ENCODE measurements around the gene EFHD1.
"Not testable (repeated sequence)": the region's sequence is repeated elsewhere in the genome, so short reads cannot be mapped to it uniquely, and the experiment has no call there.

Gene EFHD1

DNA sequence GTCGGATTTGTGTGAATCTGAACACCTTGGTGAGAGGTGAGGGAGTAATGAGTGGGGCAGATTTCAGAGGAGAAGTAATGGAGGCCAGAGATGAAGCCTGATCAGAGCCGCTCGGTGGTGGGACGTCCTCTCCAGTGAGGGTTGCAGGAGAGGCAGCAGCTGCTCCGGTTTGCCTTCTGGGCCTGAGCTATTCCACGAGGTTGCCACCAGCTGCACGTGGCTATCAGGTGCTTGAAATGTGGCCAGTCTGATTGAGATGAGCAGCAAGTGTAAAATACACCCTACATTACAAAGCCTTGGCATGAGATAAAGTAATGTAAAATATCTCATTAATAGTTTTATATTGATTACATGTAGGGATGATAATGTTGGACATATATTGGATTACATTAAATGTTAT is 10.8 kb upstream of the EFHD1 start:
- no peak for DNase-seq

- no peak for DNase-seq
Observed at GRCh38 chr2:232623768-232624765, 9.3 kb upstream of the EFHD1 start.

DNA sequence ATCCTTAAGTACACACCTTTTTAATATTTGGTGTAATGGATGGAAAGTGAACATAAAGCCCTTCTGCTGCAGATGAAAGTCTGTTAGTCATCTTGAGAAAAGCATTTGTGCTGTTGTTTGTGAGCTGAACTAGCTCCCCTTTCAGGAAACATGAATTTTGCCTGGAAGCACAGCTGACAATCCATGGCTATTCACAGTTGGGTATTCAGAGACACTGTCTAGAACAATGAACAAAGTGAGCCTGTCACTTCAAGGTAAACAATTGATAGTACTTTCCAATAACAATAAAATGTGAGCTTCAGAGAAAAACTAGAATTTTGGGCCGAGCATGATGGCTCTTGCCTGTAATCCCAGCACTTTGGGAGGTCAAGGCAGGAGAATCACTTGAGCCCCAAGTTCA is 6.8 kb upstream of the EFHD1 start:
- DNase-seq = no peak

GRCh38 chr2:232628466-232629128 is 4.8 kb upstream of the EFHD1 start:
- no peak for DNase-seq

DNA sequence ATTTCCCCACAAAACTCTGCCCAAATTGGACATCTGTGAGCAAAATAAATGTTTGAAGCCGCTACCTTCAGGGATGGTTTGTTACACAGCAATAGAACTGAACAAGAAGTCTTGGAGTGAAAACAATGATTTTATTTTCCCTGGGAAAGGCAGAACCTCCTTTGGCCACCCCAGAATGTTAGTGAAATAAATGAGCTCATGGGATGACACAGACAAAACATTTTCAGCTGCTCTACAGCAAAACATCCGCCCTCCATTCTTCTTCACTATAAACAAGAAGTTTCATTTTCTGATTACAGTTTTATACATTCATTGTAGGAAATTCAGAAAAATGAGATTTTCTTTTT is 4.3 kb upstream of the EFHD1 start:
- no peak for DNase-seq

DNA sequence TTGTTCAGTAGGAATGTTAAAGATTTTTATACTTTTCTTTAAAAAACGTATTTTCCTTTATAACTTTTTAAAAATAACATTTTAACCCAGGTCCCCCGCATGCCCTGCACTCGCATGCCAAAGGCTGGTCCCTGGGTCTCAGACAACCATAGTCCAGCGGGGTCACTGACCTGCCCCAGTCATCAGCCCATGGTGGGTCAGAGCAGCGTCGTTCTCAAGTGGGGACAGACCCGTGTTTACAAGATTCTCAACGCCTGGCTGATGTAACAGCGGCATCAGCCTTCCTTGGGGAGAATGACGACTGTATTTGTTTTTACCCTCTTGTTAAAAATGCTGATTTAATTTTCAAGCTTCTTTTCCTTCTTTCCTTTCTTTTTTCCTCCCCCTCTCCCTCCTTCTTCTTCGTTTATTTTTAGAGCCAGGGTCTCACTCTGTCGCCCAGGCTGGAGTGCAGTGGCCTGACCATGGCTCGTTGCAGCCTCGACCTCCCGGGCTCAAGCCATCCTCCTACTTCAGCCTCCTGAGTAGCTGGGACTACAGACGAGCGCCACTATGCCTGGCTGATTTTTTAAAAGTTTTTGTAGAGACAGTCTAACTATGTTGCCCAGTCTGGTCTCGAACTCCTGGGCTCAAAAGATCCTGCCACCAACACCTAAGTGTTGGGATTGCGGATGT is 1.0 kb upstream of the EFHD1 start:
- no peak for DNase-seq

DNA sequence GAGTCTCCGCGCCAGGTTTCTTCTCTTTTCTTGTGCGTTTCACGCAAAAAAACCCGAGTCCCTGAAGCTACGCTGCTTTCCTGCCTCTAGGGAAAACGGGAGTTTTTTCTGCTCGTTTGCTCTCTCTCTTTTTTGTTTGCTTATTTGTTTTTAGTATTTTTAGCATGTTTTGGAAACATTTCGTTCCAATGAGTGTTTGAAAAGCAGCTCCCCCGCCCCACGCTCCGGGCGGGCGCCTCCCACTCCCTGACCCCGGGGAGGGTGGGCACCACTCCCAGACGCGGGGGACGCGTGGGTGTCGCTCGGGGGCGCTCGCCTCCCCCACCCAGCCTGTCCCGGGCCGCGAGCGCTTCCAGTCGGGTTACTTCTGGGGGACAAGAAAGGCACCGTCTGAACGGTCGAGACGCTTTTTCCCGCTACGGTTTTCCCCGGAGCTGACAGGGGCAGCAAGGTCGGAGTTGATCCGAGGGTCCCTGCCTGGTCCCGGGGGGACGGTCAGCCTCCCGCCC is 446 bp upstream of the EFHD1 start:
- DNase-seq = no peak

DNA sequence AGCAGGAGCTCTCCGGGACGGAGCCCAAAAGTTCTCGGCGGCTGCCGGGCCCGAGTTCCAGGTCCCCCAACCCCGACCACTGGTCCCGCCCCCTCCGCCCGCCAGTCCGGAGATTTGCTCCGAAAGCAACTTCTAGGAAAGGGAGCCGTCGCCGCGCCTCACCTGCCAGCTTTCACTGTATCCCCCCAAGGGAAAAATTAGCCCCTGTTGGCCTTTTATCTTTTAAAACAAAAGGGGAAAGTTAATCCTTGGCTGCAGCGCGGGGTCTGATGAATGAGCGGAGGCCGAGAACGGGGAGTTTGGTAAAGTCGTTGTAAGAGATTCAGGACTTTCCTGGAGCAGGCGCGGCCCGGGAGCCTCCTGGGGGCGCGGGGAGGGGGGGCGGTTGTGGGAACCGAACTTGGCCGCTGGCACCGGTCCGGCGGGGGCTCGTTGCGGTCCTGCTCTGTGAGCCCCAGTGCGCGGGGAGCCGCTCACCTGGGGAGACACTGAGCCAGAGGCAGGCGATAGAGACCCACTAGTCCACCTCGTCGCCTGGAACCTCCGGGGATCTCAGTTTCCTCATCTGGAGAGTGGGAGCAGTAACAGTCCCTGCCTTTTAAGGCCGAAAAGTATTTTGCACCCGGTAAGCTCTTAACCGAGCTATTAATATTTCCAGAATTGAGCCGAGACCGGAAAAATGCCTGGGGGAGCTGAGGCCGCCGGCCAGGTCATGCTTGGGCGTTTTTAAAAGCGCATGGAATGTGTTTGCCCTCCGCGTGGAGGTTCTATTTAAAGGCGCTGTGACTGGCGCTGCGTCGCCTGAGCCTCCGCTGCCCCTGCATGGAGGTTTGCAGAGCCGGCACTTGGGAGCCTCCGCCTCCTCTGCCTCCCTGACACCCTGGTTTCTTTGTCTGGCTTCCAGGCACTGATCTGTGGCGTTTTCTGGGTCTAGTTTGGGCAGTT is 1.1 kb downstream of the EFHD1 start:
- no peak for DNase-seq

GRCh38 chr2:232635376-232635775 is 2.0 kb downstream of the EFHD1 start:
- DNase-seq = not testable (repeated sequence)

GRCh38 chr2:232635820-232636219 is 2.4 kb downstream of the EFHD1 start:
- no peak for DNase-seq

GRCh38 chr2:232636788-232637420 is 3.5 kb downstream of the EFHD1 start:
- no peak for DNase-seq

- DNase-seq = no peak
Observed at GRCh38 chr2:232637866-232638583, 4.6 kb downstream of the EFHD1 start.

DNA sequence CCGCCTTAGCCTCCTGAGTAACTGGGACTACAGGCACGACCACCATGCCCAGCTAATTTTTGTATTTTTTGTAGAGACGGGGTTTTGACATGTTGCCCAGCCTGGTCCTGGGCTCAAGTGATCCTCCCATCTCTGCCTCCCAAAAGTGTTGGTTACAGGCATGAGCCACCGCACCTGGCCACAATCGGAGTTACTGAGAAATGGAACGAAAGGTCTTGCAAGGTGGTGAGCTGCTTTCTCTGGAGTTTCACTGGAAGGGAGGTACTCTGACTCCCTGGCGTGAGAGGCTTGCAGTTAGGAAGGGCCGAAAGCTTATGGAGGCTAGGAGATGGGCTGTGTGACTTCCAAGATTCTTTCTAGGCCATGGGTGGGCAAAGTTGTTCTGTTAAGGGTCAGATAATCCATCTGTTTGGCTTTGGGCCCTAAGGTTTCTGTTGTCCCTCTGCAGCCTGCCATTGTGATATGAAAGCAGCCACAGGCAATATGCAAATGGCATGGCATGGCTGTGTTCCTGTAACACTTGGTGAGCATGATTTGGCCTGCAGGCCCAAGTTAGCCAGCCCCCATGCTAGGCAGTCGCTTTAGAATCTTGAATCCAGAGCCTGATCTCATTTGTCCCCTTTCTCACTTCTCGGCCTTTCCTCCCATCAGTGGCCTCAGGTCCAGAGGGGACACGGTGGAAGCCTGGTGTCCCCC is 7.9 kb downstream of the EFHD1 start:
- no peak for DNase-seq

GRCh38 chr2:232643147-232643425 is 9.7 kb downstream of the EFHD1 start:
- DNase-seq = no peak

DNA sequence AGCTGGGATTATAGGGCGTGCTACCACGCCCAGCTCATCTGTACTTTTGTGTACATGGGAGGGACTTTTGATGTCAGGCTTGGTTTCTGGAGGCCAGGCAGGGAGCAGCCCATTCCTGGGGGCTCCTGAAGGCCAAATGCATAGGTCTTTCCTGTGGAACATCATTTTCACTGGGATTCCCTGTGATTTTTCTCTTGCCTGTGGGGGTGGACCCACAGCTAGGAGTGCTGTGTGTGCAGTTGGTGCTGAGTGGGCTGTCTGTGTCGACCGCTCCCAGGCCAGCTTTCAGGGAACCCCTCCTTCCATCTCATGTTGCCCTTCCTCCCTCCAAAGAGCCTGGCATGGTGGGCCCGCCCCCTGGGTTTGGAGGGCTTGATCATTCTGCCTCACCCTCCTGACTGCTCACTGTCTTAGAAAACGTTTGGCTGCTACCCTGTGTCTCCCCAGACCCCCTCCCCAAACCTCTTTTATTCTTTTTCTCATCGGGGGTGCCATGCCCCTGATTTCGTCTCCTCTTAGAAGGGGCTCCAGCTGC is 10.5 kb downstream of the EFHD1 start:
- no peak for DNase-seq

DNA sequence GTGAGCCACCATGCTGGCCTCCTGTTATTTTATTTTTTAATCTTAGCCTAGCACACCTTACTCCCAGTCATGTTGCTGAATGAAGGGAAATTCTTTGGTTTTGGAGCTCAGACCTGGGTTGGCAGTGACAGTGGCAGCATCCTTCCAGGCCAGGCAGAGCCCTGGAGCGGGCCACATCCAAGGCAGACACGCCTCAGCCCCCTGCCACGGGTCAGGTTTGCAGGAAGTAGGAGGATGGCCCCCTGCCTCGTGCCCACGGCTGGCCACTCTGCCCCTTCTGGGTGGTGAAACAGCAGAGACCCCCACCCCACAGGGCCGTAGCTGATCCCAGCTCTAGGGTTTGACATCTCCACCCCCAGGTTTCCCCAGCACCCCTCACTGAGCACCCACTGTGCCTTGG is 11.7 kb downstream of the EFHD1 start:
- DNase-seq = no peak

DNA sequence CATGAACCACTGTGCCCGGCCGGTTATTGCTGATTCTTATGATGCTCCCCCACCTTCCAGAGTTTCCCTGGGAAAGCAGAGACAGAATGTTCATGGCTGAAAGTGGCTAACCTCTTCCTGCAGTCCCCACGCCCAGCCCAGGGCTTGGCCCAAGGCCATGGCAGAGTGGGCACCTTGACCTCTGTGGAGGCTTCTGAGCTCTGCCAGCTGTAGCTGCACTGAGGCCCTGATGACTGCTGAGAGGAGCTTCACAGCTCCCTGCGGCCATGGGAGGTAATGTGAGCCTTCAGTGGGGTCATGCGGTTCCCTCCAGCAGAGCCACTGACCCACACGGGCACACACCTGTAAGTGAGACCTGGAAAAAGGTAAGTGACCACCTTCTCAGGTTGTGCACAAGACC is 13.3 kb downstream of the EFHD1 start:
- DNase-seq = no peak

- no peak for DNase-seq
Observed at GRCh38 chr2:232647261-232647660, 13.9 kb downstream of the EFHD1 start.

GRCh38 chr2:232649033-232649432 is 15.6 kb downstream of the EFHD1 start:
- DNase-seq = no peak

DNA sequence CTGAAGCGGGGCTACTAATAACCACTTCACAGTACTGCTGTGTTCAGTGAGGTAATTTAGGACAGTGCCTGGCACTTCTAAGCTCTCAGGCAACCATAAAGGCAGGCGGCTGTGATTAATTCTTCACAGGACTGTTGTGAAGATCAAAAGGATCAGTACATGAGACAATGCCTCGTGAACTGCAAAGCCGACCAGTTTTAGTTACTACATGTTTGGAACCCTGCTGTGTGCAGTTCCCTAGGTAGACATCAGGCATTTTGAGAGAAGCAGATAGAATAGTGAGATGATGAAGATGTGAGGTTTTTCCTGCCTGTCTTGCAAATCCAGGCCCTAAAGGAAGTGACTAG is 19.1 kb downstream of the EFHD1 start:
- DNase-seq = no peak

GRCh38 chr2:232653441-232653840 is 20.0 kb downstream of the EFHD1 start:
- DNase-seq = no peak

Data from NCI-H2029 treated with DMSO at 0.1 percent for 48 hours (cell line).